Activated CD8-positive, alpha-beta memory T cell treated with anti-CD3 and anti-CD28 coated beads, Interleukin-2, amount 50 U/mL, for 4 hours (primary cell): ENCODE data around the gene AFF1.
"Not testable (repeated sequence)": the region's sequence is repeated elsewhere in the genome, so short reads cannot be mapped to it uniquely, and the experiment has no call there.

Experiments
- DNase-seq: peaks from one replicate; pipeline ENCODE4 v3.0.0-alpha.2; 2020

Gene AFF1

GRCh38 chr4:87122252-87122651 lies 187.4 kb downstream of the AFF1 start:
- DNase-seq = no peak

GRCh38 chr4:87126056-87126455 lies 191.2 kb downstream of the AFF1 start:
- no peak for DNase-seq

DNA sequence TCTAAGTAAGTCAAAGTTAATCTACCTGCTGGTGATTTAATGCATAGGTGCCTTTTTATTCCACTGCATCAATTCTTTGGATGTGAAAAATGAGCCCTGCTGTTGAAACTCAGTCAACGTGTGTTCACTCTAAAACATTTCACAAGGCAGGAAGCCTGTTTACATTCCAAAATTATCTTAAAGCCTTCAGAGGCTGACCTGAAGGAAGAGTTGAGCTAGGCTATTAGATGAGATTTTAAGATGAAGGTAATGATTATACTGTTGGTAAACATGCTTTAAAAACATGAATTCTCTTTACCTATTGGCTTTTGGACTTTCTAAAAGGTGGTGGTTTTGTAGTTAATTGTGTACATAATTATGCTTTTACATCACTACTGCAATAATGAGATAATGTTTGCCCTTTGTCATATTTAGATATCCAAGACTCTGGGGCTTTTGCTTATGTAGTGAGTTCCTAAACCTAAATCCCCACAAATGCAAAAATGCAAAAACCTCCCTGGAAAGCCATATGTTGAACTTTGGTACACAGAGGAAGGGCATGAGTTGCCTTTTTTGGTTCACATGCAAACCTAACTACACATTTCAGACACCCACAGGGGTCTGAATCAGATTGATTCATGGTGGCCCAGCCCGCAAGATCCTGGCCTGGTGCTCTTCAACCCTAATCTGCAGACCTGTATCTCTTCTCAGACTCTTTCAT lies 193.3 kb downstream of the AFF1 start:
- no peak for DNase-seq

DNA sequence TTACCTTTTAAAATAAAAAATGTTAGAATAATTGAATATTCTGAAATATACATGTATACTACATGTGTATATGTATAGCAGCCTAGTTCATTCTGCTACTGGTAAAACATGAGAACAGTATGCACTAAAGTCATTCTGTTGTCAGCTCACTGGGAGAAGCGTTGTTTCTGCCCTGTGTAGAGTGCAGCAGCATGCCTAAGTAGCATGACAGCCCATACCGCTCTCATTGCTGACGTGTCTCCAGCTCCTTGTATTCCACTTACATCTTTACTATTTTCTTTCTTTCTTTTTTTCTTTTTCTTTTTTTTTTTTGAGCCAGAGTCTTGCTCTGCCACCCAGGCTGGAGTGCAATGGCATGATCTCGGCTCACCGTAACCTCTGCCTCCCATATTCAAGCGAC lies 194.9 kb downstream of the AFF1 start:
- no peak for DNase-seq

DNA sequence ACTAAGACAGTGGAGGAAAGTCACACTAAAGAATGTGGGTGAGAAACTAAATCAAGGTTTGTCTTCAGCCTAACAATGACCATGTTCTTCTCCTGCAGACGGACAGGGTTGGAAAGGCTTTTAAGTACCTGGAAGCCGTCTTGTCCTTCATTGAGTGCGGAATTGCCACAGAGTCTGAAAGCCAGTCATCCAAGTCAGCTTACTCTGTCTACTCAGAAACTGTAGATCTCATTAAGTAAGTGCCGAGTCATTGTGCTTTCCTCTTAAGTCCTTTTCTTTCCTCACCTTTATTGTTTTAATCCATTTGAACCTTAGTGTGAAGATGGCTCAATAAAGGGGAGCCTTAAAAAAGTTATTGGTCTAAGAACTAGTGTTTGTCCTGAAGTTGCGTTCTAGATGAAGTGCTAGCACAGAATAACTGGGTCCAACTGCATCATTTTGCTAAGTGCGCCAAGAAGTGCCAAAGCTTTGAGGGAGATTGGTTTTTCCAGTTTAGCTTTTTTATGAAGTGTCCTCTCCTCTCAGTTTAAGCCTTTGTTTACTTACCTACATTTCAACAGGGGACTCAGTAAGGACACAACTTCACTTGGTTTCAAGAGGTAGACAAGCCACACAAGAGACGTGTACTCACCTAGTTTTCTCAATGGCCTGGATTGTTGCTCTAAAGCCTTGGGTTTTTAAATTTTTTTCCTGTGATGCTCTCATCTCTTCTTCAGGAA lies 196.3 kb downstream of the AFF1 start:
- no peak for DNase-seq

DNA sequence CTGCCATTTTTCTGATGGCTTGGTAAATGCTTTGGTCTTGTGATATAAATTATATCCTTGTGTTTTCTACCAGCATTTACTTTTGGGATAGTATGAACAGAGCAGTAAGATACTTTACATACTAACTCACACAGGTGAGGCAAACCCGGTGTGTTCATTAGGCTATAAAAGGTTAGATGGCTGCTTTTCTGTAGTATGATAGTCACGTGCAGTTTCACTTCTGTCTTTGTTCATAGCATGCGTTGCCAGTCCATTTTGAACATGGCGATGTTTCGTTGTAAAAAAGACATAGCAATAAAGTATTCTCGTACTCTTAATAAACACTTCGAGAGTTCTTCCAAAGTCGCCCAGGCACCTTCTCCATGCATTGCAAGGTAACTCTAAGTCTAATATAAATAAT lies 197.2 kb downstream of the AFF1 start:
- DNase-seq = no peak

DNA sequence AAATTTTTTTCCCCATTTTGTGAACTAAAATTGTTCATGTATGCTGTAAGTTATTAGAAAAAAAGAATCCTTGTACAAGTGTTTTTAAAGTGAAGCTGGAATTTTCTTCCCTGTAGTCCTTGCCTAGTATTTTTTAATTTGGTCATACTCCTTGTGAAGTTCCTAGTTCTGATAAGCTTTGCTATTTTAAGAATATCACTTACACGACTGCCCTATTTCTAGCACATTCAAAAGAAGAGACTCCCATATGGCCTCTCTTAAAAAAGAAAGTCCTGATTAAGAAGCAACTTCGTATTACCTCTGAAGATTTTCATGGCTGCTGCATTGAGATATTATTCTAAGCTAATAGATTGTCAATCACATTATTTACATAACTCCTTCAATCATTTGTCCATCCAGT lies 198.4 kb downstream of the AFF1 start:
- DNase-seq = no peak

DNA sequence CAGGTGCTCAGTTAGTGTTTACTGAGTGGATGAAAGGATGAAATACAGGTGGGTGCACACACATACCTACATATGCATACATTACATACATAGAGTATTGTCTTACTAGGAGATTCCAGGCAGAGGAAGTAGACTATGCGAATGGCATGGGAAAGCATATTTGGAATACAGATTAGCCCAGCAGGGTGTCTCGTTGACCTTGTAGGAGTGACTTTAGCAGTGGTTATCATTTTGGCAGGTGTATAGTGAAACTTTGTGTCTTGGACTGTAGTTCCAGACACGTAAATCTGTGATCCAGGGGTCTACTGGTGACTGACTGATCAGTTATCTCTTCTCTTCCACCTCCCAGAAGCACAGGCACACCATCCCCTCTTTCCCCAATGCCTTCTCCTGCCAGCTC lies 199.3 kb downstream of the AFF1 start:
- no peak for DNase-seq

DNA sequence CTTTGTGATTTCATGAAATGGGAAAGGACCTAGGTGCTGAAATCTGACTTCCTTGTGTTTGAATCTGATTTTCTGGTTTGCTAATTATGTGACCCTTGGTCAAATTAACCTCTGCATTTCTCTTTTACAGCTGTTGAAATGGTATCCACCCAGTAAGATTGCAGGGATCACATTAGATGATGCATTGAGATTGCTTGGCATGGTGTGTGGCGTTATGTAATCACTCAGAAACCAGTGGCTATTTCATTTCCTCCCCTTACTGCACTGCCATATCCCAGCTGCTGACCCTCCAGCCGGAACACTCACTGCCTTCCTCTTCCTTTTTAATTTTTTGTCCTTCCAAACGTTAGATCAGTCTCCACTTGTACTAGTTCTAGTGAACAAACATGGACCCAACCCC lies 206.6 kb downstream of the AFF1 start:
- DNase-seq = no peak

DNA sequence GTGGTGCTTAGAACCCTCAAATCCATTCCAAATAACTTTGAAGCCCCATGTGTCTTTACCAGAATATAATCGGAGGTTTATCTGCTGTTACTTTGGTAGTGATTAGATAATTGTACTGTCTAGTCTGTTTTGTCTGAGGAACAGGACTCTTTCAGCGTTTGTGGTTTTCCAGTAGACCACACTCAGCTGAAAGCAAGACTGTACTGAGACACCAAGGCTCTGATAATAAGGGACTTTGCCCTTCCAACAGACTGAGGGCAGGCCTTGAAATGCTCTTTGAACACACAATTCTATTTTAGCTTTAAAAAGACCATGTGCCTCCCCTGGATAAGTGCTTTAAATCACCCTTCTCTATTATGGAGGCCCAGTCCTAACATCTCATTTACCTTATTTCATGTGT lies 209.5 kb downstream of the AFF1 start:
- no peak for DNase-seq

- not testable (repeated sequence) for DNase-seq
These were observed 211.1 kb downstream of the AFF1 start for GRCh38 chr4:87145934-87146333.

DNA sequence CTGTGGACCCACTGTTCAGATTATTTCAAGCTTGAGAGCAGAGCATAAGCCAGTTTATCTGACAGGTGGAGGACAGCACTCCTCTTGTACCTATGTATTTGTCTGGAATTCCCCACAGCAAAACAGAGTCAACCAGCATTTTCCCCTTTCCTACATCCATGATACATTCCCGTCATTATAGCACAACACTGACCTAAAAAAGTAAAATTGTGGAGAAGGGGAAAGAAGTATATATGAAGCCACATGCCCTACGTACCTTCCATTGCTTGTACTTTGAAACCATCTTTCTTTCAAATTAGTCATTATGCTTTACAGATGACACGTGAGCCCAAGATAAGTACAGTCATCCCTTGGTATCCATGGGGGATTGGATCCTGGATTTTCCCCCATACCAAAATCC lies 212.3 kb downstream of the AFF1 start:
- no peak for DNase-seq

DNA sequence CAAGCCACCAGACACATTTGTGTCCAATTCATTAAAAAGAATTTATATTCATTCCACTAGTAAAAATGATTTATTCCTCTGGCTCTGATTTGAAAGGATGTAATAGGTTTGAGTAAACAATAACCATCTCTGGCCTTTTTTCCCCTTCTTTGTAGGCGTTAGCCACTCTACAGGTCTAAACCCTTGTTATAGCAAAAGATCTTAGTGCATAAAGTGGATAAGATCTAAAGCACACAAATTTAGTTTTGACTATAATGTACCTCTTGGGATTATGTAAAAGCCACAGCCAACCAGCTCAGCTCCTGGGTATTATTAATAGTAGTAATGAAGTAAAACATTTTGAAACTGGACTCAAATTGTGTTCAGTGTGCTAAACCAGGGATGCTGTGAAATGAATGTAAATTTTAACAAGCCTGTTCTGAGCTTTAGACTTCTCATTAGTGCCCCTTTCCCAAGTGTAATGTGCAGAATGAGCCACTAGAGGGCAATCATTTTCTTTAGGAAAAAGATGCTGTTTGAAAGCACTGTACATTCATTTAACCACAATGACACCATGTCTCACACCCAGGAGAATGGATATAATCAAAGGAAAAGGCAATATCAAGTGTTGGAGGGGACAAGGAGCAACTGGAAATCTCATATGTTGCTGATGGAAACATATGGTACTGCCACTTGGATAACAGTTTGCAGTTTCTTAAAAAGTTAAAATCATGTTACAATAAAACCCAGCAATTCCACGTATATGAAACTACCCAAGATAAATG lies 215.9 kb downstream of the AFF1 start:
- DNase-seq = peak; percentile 23

DNA sequence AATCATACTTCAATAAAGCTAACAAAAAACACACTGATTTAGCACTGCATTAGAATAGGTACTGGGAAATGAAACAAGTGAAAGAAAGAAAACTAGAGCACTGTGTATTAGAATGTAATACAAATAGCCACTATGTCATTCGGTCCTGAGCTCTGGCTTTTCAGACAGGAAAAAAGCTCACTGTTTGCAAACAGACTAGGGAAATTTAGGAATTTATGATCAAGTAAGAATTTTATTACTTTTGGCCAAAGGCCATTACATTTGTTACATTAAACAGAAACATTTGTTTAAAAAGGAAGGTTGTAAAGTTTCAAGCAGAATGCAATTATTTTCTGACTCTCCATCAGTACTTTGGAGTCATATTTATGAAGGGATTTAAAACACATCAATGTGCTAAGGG lies 216.9 kb downstream of the AFF1 start:
- no peak for DNase-seq

DNA sequence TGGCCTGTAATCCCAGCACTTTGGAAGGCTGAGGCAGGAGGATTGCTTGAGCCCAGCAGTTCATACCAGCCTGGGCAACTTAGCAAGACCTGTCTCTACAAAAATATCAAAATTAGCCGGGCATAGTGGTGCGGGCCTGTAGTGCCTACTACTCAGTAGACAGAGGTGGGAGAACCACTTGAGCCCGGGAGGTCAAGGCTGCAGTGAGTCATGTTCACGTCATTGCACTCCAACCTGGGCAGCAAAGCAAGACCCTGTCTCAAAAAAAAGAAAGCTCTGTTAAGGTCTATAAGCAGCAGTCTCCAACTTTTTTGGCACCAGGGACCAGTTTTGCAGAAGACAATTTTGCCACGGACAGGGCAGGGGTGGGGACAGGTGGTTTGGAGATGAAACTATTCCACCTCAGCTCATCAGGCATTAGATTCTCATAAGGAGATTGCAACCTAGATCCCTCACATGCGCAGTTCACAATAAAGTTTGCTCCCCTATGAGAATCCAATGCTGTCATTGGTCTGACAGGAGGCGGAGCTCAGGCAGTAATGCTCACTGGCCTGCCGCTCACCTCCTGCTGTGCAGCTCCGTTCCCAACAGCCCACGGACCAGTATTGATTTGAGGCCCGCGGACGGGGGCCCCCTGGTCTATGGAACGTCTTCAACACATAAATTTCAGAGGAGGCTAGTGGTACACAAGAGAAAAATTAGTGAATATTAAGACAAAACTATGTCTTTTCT lies 217.7 kb downstream of the AFF1 start:
- DNase-seq = no peak

GRCh38 chr4:87153078-87153870 lies 218.5 kb downstream of the AFF1 start:
- DNase-seq = no peak

GRCh38 chr4:87165892-87166291 lies 231.1 kb downstream of the AFF1 start:
- DNase-seq = no peak

DNA sequence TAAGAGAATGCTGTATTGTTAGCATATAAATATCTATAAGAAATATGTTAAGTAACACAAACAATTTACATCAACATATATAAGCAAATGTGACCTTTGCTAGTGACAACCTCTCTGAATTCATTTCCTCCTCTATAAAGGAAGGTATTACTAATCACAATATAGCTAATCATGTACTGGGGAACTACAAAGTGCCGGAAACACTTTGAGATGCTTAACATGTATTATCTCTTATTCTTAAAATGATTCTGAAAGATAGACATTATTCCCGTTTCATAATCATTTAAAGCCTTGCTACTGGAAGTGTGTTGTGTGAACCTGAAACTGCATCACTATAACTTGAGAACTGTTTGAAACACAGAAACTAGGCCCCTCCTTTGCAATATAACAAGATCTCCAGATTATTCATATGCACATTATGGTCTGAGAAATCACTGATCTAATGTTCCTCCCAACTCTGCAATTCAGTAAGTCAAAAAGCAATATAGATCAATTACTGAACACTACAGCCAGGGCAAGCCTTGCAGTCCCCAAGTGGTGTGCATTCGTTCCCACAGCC lies 231.6 kb downstream of the AFF1 start:
- no peak for DNase-seq

- no peak for DNase-seq
These were observed 237.1 kb downstream of the AFF1 start for GRCh38 chr4:87171944-87172343.

GRCh38 chr4:87174672-87175071 lies 239.9 kb downstream of the AFF1 start:
- DNase-seq = no peak

DNA sequence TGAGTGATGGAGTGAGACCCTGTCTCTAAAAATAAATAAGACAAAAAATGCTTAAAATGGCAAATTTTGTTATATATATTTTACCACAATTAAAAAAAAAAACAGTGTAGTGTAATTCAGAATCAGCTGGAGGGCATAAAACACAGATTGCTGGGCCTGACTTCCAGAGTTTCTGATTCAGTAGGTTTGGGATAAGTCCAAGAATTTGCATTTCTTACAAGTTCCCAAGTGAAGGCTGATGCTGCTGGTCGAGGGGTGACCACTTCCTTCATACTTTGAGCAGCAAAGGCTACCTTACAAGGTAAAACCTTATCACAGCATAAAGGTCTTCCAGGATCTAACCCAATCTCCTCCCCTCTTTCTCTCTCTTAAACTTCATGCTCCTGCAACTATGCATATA lies 244.9 kb downstream of the AFF1 start:
- no peak for DNase-seq

GRCh38 chr4:87180767-87181166 lies 246.0 kb downstream of the AFF1 start:
- no peak for DNase-seq
